Measurements from ENCODE around the gene INMT.

INMT gene

DNA sequence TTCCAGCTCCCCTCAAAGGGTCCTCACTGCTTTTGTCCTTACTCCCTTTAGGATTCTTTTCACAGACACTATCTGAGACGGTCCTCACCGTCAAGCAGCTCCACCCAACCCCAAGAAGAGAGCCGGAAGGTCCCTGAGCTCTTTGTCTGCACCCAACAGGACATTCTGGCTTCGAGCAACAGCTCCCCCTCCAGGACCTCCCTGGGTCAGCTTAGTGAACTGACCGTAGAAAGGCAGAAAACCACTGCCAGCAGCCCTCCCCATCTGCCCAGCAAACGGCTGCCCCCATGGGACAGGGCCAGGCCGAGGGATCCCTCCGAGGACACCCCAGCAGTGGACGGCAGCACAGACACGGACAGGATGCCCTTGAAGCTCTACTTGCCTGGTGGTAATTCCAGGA is 39.2 kb downstream of the INMT start:
- Histone ChIP-seq H3K27me3 (ENCODE audit: insufficient read depth, low read length) (no peaks in the 10 kb centered on the region), H4K20me1 (ENCODE audit: insufficient read depth, low read length) (no peaks in the 10 kb centered on the region), H3K4me3 (ENCODE audit: low read depth, low read length, poor library complexity, severe bottlenecking) (no peak overlapping the region), H3K4me2 (ENCODE audit: low read length) (no peak overlapping the region), H3K9ac (ENCODE audit: low read length) (no peak overlapping the region), H3K9me3 (ENCODE audit: low read length) (no peaks in the 10 kb centered on the region), H3K79me2 (ENCODE audit: insufficient read depth, low read length) (no peaks in the 10 kb centered on the region), H3K4me1 (ENCODE audit: insufficient read depth, low read length, severe bottlenecking) (no peaks in the 10 kb centered on the region), H2AFZ (ENCODE audit: low read length) (no peak overlapping the region), H3K9me2 (ENCODE audit: low read depth, low read length) (no peaks in the 10 kb centered on the region), H3K36me3 (ENCODE audit: insufficient read depth, low read length) (no peaks in the 10 kb centered on the region), H3F3A (ENCODE audit: insufficient read depth, low read length) (no peaks in the 10 kb centered on the region), H3K27ac (ENCODE audit: low read depth, low read length, poor library complexity, severe bottlenecking) (no peak overlapping the region)
- TF ChIP-seq EZH2 (IDR thresholded peaks at IDR 0.05; ENCODE audit: borderline replicate concordance, low read length): no peak
- TF ChIP-seq, protein P1, sequence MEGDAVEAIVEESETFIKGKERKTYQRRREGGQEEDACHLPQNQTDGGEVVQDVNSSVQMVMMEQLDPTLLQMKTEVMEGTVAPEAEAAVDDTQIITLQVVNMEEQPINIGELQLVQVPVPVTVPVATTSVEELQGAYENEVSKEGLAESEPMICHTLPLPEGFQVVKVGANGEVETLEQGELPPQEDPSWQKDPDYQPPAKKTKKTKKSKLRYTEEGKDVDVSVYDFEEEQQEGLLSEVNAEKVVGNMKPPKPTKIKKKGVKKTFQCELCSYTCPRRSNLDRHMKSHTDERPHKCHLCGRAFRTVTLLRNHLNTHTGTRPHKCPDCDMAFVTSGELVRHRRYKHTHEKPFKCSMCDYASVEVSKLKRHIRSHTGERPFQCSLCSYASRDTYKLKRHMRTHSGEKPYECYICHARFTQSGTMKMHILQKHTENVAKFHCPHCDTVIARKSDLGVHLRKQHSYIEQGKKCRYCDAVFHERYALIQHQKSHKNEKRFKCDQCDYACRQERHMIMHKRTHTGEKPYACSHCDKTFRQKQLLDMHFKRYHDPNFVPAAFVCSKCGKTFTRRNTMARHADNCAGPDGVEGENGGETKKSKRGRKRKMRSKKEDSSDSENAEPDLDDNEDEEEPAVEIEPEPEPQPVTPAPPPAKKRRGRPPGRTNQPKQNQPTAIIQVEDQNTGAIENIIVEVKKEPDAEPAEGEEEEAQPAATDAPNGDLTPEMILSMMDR (IDR thresholded peaks at IDR 0.05; ENCODE audit: low read length): no peak

DNA sequence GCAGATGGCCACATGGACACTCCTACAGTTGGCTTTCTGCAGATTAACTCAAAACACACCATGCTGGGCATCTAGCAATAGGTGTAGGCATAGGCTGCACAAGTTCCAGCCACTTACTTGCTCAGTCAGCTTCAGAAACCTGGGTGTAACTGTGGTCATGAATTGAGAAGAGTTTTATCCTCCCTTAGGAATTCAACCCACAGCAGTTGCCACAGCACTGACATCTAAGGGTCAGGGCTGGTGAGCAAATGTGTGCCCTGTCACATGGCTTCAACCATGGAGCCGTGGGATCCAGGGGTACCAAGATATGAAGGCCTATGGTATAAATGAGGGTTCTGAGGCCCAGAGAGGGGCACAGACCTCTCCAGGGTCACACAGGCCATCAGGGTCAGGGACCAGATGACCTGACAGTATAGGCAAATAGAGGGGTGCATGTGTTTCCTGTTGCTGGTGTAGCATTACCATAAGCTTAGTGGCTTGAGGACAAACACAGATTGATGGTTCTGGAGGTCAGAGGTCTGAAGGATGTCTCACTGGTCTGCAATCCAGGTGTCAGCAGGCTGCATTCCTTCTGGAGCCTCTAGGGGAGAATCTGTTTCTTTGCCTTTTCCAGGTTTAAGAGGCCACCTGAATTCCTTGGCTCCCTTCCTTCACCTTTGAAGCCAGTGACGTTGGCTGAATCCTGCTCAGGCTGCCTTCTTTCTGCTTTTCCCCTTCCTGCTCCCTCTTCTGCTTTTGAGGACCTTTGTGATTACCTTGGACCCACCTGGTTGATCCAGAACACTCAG is 43.4 kb downstream of the INMT start:
- H3K27me3 ChIP-seq (ENCODE audit: insufficient read depth, low read length): no peaks in the 10 kb centered on the region
- no peak for TF ChIP-seq EZH2 (IDR thresholded peaks at IDR 0.05; ENCODE audit: borderline replicate concordance, low read length)
- TF ChIP-seq, protein P1 (IDR thresholded peaks at IDR 0.05; ENCODE audit: low read length): no peak
- H3K36me3 ChIP-seq (ENCODE audit: insufficient read depth, low read length): no peaks in the 10 kb centered on the region
- H3K27ac ChIP-seq (ENCODE audit: low read depth, low read length, poor library complexity, severe bottlenecking): no peak overlapping the region
- no peaks in the 10 kb centered on the region for H3K4me1 ChIP-seq (ENCODE audit: insufficient read depth, low read length, severe bottlenecking)
- H3K4me3 ChIP-seq (ENCODE audit: low read depth, low read length, poor library complexity, severe bottlenecking): no peak overlapping the region
- H4K20me1 ChIP-seq (ENCODE audit: insufficient read depth, low read length): no peaks in the 10 kb centered on the region
- no peaks in the 10 kb centered on the region for H3K79me2 ChIP-seq (ENCODE audit: insufficient read depth, low read length)
- H2AFZ ChIP-seq (ENCODE audit: low read length): no peak overlapping the region
- H3K4me2 ChIP-seq (ENCODE audit: low read length): no peak overlapping the region
- no peaks in the 10 kb centered on the region for H3F3A ChIP-seq (ENCODE audit: insufficient read depth, low read length)
- no peak overlapping the region for H3K9ac ChIP-seq (ENCODE audit: low read length)
- H3K9me2 ChIP-seq (ENCODE audit: low read depth, low read length): no peaks in the 10 kb centered on the region
- no peaks in the 10 kb centered on the region for H3K9me3 ChIP-seq (ENCODE audit: low read length)

DNA sequence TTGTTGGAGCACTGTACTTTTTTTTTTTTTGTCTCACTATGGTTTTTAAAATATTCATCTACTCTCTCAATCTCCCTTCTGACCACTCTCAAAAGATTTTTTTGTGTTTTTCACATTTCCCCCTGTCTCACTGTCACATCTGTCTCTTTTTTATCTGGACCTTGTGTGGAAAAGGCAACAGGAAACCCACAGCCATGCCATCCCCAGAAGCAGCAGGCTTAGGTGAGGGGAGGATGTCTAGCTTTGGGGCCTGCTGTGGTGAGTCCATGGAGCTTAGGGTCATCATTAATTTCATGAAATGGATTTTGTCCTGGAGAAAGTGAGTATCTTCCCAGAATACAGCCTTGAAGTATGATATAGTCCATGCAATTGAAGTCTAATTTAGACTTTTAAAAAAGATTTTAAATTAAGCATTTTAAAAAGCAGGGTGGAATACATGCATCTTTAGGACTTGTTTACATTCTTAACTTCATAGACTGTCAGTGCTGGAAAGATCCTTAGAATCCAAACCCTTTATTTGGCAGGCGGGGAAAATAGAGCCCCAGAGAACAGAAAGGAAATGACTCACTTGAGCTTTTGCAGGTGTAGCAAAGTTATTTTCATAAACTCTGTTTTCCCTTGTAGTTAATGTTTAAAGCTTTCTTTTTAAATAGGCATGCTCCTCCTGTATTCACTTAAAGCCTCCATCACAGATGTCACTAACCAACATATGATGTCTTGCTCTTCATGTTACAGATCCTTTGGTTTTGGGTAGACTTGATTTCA is 44.4 kb downstream of the INMT start:
- Histone ChIP-seq H3K4me2 (ENCODE audit: low read length) (no peak overlapping the region), H3K9ac (ENCODE audit: low read length) (no peak overlapping the region), H3F3A (ENCODE audit: insufficient read depth, low read length) (no peaks in the 10 kb centered on the region), H3K9me2 (ENCODE audit: low read depth, low read length) (no peaks in the 10 kb centered on the region), H2AFZ (ENCODE audit: low read length) (no peak overlapping the region), H3K4me3 (ENCODE audit: low read depth, low read length, poor library complexity, severe bottlenecking) (no peak overlapping the region), H3K36me3 (ENCODE audit: insufficient read depth, low read length) (no peaks in the 10 kb centered on the region), H3K9me3 (ENCODE audit: low read length) (no peaks in the 10 kb centered on the region), H3K4me1 (ENCODE audit: insufficient read depth, low read length, severe bottlenecking) (no peaks in the 10 kb centered on the region), H4K20me1 (ENCODE audit: insufficient read depth, low read length) (no peaks in the 10 kb centered on the region), H3K27ac (ENCODE audit: low read depth, low read length, poor library complexity, severe bottlenecking) (no peak overlapping the region), H3K79me2 (ENCODE audit: insufficient read depth, low read length) (no peaks in the 10 kb centered on the region), H3K27me3 (ENCODE audit: insufficient read depth, low read length) (no peaks in the 10 kb centered on the region)
- TF ChIP-seq, protein P1 (IDR thresholded peaks at IDR 0.05; ENCODE audit: low read length): no peak
- no peak for TF ChIP-seq EZH2 (IDR thresholded peaks at IDR 0.05; ENCODE audit: borderline replicate concordance, low read length)

Measured in OCI-LY1 (cell line).